Activated naive CD8-positive, alpha-beta T cell treated with anti-CD3 and anti-CD28 coated beads, Interleukin-2, amount 50 U/mL, for 16 hours (primary cell): ENCODE measurements around the gene FGF11.

Source experiments
- DNase-seq: peaks from one replicate; pipeline ENCODE4 v3.0.0-alpha.2; 2020; ENCODE audit warnings: low read depth, low spot score

Gene FGF11

GRCh38 chr17:7439462-7440112 lies at the start of gene FGF11:
Gene FGF11, plus strand, starts transcription at chr17:7439512. Its CDS starts 109 bp downstream, at chr17:7439621.
- DNase-seq: no peak

- no peak for DNase-seq
Measured at GRCh38 chr17:7389924-7390910, 49.1 kb upstream of the FGF11 start.

GRCh38 chr17:7391307-7391706 lies 48.0 kb upstream of the FGF11 start:
- no peak for DNase-seq

- no peak for DNase-seq
Measured at GRCh38 chr17:7392696-7393612, 46.4 kb upstream of the FGF11 start.

- DNase-seq: no peak
Measured at GRCh38 chr17:7393613-7394451, 45.5 kb upstream of the FGF11 start.

- peak; percentile 67 for DNase-seq
Measured at GRCh38 chr17:7394452-7395191, 44.7 kb upstream of the FGF11 start, which contains the start of gene PLSCR3. Gene PLSCR3, minus strand, starts transcription at chr17:7394525. Its CDS starts 415 bp downstream, at chr17:7394110.

- DNase-seq: no peak
Measured at GRCh38 chr17:7396147-7396546, 43.2 kb upstream of the FGF11 start.

GRCh38 chr17:7398612-7399011 lies 40.7 kb upstream of the FGF11 start:
- DNase-seq: no peak

- no peak for DNase-seq
Measured at GRCh38 chr17:7403043-7403726, 36.1 kb upstream of the FGF11 start.

GRCh38 chr17:7403727-7403976 lies 35.7 kb upstream of the FGF11 start:
- no peak for DNase-seq

GRCh38 chr17:7403977-7404736 lies 35.2 kb upstream of the FGF11 start, which contains the start of gene TMEM256:
Gene TMEM256, minus strand, starts transcription at chr17:7404097. Its CDS starts 13 bp downstream, at chr17:7404084.
- peak; percentile 91 for DNase-seq

- DNase-seq: peak; percentile 53
Measured at GRCh38 chr17:7404737-7405349, 34.5 kb upstream of the FGF11 start.

- DNase-seq: no peak
Measured at GRCh38 chr17:7405350-7406234, 33.7 kb upstream of the FGF11 start.

- no peak for DNase-seq
Measured at GRCh38 chr17:7406235-7406825, 33.0 kb upstream of the FGF11 start.

- no peak for DNase-seq
Measured at GRCh38 chr17:7407082-7407481, 32.2 kb upstream of the FGF11 start.

- DNase-seq: no peak
Measured at GRCh38 chr17:7407485-7408251, 31.6 kb upstream of the FGF11 start, which contains the start of gene NLGN2. Gene NLGN2, plus strand, starts transcription at chr17:7407845. Its CDS starts 411 bp downstream, at chr17:7408256.
